ENCODE measurements around the gene MUC5AC. TPM values are rescaled to one million over a fixed set of nuclear protein-coding genes. Genes with fewer than 3 reads are reported as not detected.

Gene MUC5AC
- total RNA-seq, 1 experiment from 2014 or later: under 0.01 TPM

DNA sequence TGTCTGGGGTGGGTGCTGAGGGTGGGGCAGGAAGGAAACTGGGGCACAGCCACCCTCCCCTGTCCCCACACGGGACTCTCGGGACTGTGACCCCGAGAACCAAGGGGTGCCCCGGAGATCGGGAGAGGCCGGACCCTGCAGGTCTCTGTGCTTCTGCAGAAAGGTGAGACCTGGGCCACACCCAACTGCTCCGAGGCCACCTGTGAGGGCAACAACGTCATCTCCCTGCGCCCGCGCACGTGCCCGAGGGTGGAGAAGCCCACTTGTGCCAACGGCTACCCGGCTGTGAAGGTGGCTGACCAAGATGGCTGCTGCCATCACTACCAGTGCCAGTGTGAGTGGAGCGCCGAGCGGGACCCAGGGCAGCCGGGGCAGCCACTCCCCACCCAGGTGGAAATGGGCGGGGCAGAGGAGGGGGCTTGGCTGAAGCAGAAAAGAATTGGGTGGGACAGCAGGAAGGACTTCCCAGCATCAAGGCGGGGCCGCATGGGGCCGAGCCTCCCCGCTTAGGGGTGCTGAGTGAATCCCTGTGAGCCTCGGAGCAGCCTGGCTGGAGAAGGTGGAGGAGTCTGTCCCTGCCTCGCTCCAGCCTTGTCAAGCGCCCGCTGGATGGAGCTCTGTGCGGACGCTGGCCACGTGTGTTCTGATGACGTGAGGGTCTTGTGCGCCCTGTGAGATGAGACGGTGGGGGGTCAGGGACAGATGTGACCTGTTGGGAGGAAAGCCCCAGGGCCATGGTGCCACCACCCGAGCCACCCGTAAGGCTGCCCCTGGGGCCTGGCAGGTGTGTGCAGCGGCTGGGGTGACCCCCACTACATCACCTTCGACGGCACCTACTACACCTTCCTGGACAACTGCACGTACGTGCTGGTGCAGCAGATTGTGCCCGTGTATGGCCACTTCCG is 35.8 kb downstream of the MUC5AC start:
- no peak overlapping the region for H3K27ac ChIP-seq (ENCODE audit: low read depth, low read length)
- no peak for ATAC-seq
- H4K20me1 ChIP-seq (ENCODE audit: insufficient read depth): no peaks in the 10 kb centered on the region
- no peak overlapping the region for H3K4me3 ChIP-seq (replicated peaks in 1 of 2; ENCODE audit: low read depth in 1 of 2, low read length in 2 of 2)
- ChIA-PET CTCF (no interaction called here), RAD21 (ENCODE audit: low non-redundant PET in 1 of 2, low total read pairs in 2 of 2, uncharacterized antibody in 2 of 2, unreplicated experiment in 2 of 2) (no interaction called here), POLR2A (no interaction called here)
- H3K4me1 ChIP-seq (ENCODE audit: control insufficient read depth in 1 of 2, insufficient read depth in 2 of 2, low read length in 2 of 2): no peaks in the 10 kb centered on the region
- no peak overlapping the region for H3K4me2 ChIP-seq (ENCODE audit: low read length)
- no peaks in the 10 kb centered on the region for H3K79me2 ChIP-seq (ENCODE audit: insufficient read depth, low read length)
- H3K27me3 ChIP-seq (ENCODE audit: insufficient read depth, low read length): no peaks in the 10 kb centered on the region
- no peaks in the 10 kb centered on the region for H3K36me3 ChIP-seq (ENCODE audit: control insufficient read depth in 1 of 2, insufficient read depth in 2 of 2, low read length in 2 of 2)
- no peaks in the 10 kb centered on the region for H3K9me3 ChIP-seq (ENCODE audit: control insufficient read depth in 1 of 2, insufficient read depth in 1 of 2, low read depth in 1 of 2, low read length in 2 of 2)
- no peaks in the 10 kb centered on the region for H3K9me2 ChIP-seq (ENCODE audit: insufficient read depth)
- intact Hi-C loops (cut with micrococcal nuclease): no loop called here
- no peak for DNase-seq (ENCODE audit: low read depth, low spot score)
- TF ChIP-seq YY1 (IDR thresholded peaks at IDR 0.05; ENCODE audit: extremely low read depth, insufficient replicate concordance, low read depth, low read length): no peak
- TF ChIP-seq, protein P1, sequence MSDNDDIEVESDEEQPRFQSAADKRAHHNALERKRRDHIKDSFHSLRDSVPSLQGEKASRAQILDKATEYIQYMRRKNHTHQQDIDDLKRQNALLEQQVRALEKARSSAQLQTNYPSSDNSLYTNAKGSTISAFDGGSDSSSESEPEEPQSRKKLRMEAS (IDR thresholded peaks at IDR 0.05): no peak
- no TSS peak for BruUV-seq (replicated peaks)
- H3K9ac ChIP-seq (ENCODE audit: low read length): no peak overlapping the region
- no peak overlapping the region for H2AFZ ChIP-seq (ENCODE audit: low read depth, low read length, poor library complexity, severe bottlenecking)

DNA sequence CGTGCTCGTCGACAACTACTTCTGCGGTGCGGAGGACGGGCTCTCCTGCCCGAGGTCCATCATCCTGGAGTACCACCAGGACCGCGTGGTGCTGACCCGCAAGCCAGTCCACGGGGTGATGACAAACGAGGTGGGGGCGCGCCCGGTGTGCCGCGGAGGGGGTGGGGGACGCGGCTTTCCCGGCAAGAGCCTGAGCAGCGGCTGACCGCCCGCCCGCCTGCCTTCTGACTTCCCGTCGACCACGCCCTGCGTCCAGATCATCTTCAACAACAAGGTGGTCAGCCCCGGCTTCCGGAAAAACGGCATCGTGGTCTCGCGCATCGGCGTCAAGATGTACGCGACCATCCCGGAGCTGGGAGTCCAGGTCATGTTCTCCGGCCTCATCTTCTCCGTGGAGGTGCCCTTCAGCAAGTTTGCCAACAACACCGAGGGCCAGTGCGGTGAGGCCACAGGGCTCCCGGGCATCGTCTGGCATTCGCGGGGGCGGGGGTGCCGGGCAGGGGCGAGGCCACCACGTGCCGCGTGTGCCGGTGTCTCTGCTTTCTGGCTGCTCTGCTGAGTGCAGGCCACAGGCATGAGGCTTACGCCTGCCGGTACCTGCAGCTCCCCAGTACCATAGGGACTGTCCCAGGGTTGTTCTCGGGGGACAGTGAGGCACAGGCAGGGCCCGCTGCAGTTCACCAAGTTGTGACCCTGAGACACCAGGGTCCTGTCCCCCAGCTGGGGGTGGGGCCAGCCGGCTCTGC is 36.7 kb downstream of the MUC5AC start:
- TF ChIP-seq POLR2A (IDR thresholded peaks at IDR 0.05; ENCODE audit: borderline replicate concordance, extremely low read depth, insufficient read depth, insufficient read length) (no peak), ZNF274 (IDR thresholded peaks at IDR 0.05; ENCODE audit: low read depth, low read length) (no peak), EZH2phosphoT487 (IDR thresholded peaks at IDR 0.05; ENCODE audit: borderline replicate concordance) (no peak), ZFX (IDR thresholded peaks at IDR 0.05) (no peak), SIN3A (IDR thresholded peaks at IDR 0.05; ENCODE audit: low read depth) (no peak)
- no TSS peak for BruUV-seq (replicated peaks)
- Histone ChIP-seq H3K79me2 (ENCODE audit: insufficient read depth, low read length) (no peaks in the 10 kb centered on the region), H4K20me1 (ENCODE audit: insufficient read depth) (no peaks in the 10 kb centered on the region), H3K4me2 (ENCODE audit: low read length) (no peak overlapping the region), H3K9me2 (ENCODE audit: insufficient read depth) (no peaks in the 10 kb centered on the region), H3K4me3 (replicated peaks in 1 of 2; ENCODE audit: low read depth in 1 of 2, low read length in 2 of 2) (no peak overlapping the region), H3K9ac (ENCODE audit: low read length) (no peak overlapping the region), H3K27me3 (ENCODE audit: insufficient read depth, low read length) (no peaks in the 10 kb centered on the region), H3K9me3 (ENCODE audit: control insufficient read depth in 1 of 2, insufficient read depth in 1 of 2, low read depth in 1 of 2, low read length in 2 of 2) (no peaks in the 10 kb centered on the region), H3K27ac (ENCODE audit: low read depth, low read length) (no peak overlapping the region), H3K4me1 (ENCODE audit: control insufficient read depth in 1 of 2, insufficient read depth in 2 of 2, low read length in 2 of 2) (no peaks in the 10 kb centered on the region), H2AFZ (ENCODE audit: low read depth, low read length, poor library complexity, severe bottlenecking) (no peak overlapping the region), H3K36me3 (ENCODE audit: control insufficient read depth in 1 of 2, insufficient read depth in 2 of 2, low read length in 2 of 2) (no peaks in the 10 kb centered on the region)
- intact Hi-C loops (cut with micrococcal nuclease): no loop called here
- ChIA-PET RAD21 (ENCODE audit: low non-redundant PET in 1 of 2, low total read pairs in 2 of 2, uncharacterized antibody in 2 of 2, unreplicated experiment in 2 of 2) (no interaction called here), CTCF (no interaction called here), POLR2A (no interaction called here)
- DNase-seq (ENCODE audit: low read depth, low spot score): no peak
- ATAC-seq: no peak
